ENCODE measurements around the gene KRT2. TPM values are rescaled to one million over a fixed set of nuclear protein-coding genes. Genes with fewer than 3 reads are reported as not detected.
A peak's percentile ranks its signal among the peaks of the same experiment; 100 is the strongest.

KRT2 gene
- total and polyA plus RNA-seq, 9 of the 15 experiments (the other 6 are each of a cell fraction or from before 2014, with no cell fraction given) = 0.03 to 0.69 (median 0.07) TPM; not detected in 2

DNA sequence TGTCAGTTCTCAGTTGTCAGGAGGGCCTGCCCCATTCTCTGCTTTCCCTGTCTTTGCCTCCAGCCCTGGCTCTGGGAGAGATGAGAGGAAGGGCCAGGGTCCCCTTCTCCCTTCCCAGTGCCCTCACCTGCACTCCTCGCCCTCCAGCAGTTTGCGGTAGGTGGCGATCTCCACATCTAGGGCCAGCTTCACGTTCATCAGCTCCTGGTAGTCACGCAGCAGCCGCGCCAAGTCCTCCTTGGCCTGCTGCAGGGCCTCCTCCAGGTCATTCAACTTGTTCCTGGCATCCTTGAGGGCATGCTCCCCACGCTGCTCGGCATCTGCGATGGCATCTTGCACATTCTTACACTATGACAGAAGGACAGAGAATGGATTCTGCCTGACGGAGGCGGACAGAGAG lies 5.4 kb downstream of the KRT2 start (continued):
- TF ChIP-seq, protein P1, sequence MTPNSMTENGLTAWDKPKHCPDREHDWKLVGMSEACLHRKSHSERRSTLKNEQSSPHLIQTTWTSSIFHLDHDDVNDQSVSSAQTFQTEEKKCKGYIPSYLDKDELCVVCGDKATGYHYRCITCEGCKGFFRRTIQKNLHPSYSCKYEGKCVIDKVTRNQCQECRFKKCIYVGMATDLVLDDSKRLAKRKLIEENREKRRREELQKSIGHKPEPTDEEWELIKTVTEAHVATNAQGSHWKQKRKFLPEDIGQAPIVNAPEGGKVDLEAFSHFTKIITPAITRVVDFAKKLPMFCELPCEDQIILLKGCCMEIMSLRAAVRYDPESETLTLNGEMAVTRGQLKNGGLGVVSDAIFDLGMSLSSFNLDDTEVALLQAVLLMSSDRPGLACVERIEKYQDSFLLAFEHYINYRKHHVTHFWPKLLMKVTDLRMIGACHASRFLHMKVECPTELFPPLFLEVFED (CRISPR knock-in tag; conservative IDR thresholded peaks at IDR 0.05) = no peak

DNA sequence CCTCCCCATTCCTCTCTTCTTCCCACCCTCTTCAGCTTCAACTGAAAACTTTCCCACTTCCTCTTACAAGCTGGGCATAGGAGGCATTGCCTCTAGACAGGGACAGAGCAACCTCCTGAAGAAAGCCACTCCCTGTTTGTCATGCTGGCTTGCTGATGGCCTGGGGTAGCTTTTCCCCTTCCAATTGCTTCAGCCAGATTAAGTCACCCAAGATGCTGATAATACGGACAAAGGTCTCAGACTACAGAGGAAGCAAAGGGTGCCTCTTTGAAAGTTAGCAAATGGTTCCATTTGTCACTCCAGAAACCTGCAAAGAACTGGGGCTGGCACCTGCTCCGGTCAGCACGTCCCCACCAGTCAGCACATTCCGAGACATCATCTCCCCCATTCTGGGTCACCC lies 6.0 kb downstream of the KRT2 start:
- Histone ChIP-seq H3K27ac (ENCODE audit: extremely low read depth, low read depth, low read length) (no peak overlapping the region), H2AFZ (ENCODE audit: low read depth, low read length) (peak overlapping the region; percentile 77; the same call in 1 of the 2 replicates), H3K4me2 (ENCODE audit: insufficient read depth, low read length) (no peak overlapping the region), H4K20me1 (replicated peaks; ENCODE audit: control insufficient read depth, insufficient read depth, low read length) (no peaks in the 10 kb centered on the region), H3K4me1 (replicated peaks in 1 of 2; ENCODE audit: control insufficient read depth in 2 of 2, insufficient read depth in 2 of 2, low read length in 2 of 2) (peaks cover 21 to 33% of the 10 kb centered on the region in 2 experiments), H3K9me3 (replicated peaks; ENCODE audit: control insufficient read depth, insufficient read depth, low read depth, low read length) (no peaks in the 10 kb centered on the region), H3K9me1 (ENCODE audit: control insufficient read depth, insufficient read depth, low read length) (no peaks in the 10 kb centered on the region), H3K4me3 (no peak overlapping the region), H3K79me2 (ENCODE audit: control insufficient read depth, insufficient read depth, low read length) (no peaks in the 10 kb centered on the region), H3K36me3 (ENCODE audit: control insufficient read depth, insufficient read depth, low read length) (no peaks in the 10 kb centered on the region), H3K9ac (ENCODE audit: insufficient read depth in 1 of 2, low read depth in 2 of 2, low read length in 2 of 2) (peak overlapping the region in 1 of 2 experiments; percentile 49; a peak in 1 of 4 replicates), H3K27me3 (ENCODE audit: control insufficient read depth in 2 of 2, insufficient read depth in 2 of 2, low read length in 2 of 2) (no peaks in the 10 kb centered on the region)
- DNase-seq (ENCODE audit: extremely low read depth in 1 of 4, low spot score in 3 of 4) = peak in 1 of 4 experiments; percentile 43
- 43% methylated on average over 4 of the region's 4 CpGs for WGBS (ENCODE audit: insufficient coverage, low coverage, missing lambda C conversion rate)
- peak; percentile 53 for ATAC-seq
- CTCF ChIA-PET (ENCODE audit: low intra/inter-chr PET ratio) = no interaction called here
- intact Hi-C loops (cut with micrococcal nuclease) = no loop called here
- in situ Hi-C loops (cut with MboI) = no loop called here
- no TSS peak for BruUV-seq (replicated peaks)
- peak; percentile 19 for FAIRE-seq
- POLR2A ChIA-PET = interaction anchor here (0.8 kb wide), 1 partner anchor 40 kb away, joined by 3 read pairs; no protein-coding TSS in a partner anchor
- TF ChIP-seq JUND (IDR thresholded peaks at IDR 0.05; ENCODE audit: borderline replicate concordance, low read depth, low read length) = no peak
- TF ChIP-seq JUND (tag; IDR thresholded peaks at IDR 0.05; ENCODE audit: borderline replicate concordance, low read depth, low read length) = peak; percentile 37; the same call in 1 of the 3 replicates
- TF ChIP-seq, protein P2, sequence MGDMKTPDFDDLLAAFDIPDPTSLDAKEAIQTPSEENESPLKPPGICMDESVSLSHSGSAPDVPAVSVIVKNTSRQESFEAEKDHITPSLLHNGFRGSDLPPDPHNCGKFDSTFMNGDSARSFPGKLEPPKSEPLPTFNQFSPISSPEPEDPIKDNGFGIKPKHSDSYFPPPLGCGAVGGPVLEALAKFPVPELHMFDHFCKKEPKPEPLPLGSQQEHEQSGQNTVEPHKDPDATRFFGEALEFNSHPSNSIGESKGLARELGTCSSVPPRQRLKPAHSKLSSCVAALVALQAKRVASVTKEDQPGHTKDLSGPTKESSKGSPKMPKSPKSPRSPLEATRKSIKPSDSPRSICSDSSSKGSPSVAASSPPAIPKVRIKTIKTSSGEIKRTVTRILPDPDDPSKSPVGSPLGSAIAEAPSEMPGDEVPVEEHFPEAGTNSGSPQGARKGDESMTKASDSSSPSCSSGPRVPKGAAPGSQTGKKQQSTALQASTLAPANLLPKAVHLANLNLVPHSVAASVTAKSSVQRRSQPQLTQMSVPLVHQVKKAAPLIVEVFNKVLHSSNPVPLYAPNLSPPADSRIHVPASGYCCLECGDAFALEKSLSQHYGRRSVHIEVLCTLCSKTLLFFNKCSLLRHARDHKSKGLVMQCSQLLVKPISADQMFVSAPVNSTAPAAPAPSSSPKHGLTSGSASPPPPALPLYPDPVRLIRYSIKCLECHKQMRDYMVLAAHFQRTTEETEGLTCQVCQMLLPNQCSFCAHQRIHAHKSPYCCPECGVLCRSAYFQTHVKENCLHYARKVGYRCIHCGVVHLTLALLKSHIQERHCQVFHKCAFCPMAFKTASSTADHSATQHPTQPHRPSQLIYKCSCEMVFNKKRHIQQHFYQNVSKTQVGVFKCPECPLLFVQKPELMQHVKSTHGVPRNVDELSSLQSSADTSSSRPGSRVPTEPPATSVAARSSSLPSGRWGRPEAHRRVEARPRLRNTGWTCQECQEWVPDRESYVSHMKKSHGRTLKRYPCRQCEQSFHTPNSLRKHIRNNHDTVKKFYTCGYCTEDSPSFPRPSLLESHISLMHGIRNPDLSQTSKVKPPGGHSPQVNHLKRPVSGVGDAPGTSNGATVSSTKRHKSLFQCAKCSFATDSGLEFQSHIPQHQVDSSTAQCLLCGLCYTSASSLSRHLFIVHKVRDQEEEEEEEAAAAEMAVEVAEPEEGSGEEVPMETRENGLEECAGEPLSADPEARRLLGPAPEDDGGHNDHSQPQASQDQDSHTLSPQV (IDR thresholded peaks at IDR 0.05) = no peak
- peak; percentile 89; the same call in 1 of the 2 replicates for TF ChIP-seq SPI1 (IDR thresholded peaks at IDR 0.05; ENCODE audit: borderline replicate concordance, low read depth, low read length)
- TF ChIP-seq, protein P3, sequence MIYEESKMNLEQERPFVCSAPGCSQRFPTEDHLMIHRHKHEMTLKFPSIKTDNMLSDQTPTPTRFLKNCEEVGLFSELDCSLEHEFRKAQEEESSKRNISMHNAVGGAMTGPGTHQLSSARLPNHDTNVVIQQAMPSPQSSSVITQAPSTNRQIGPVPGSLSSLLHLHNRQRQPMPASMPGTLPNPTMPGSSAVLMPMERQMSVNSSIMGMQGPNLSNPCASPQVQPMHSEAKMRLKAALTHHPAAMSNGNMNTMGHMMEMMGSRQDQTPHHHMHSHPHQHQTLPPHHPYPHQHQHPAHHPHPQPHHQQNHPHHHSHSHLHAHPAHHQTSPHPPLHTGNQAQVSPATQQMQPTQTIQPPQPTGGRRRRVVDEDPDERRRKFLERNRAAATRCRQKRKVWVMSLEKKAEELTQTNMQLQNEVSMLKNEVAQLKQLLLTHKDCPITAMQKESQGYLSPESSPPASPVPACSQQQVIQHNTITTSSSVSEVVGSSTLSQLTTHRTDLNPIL (CRISPR knock-in tag; IDR thresholded peaks at IDR 0.05) = 0 out of 2 replicates have a peak, but pooled peaks have one; percentile 4
- 0 out of 2 replicates have a peak, but pooled peaks have one; percentile 12 for TF ChIP-seq SMAD4 (CRISPR knock-in tag; conservative IDR thresholded peaks at IDR 0.05)
- TF ChIP-seq MAFG (tag; conservative IDR thresholded peaks at IDR 0.05) = 0 out of 2 replicates have a peak, but pooled peaks have one; percentile 23

Data from K562 (cell line).